Transverse colon (tissue), 3 donors: ENCODE data around the gene TAF4.

Experiments
- POLR2A ChIP-seq: fragments of 450-650 bp; IDR thresholded peaks from one replicate; pipeline ENCODE4 v1.6.1; 2016; ENCODE audit warnings: antibody characterized with exemption, mild to moderate bottlenecking, moderate library complexity
- POLR2AphosphoS5 ChIP-seq, 3 donors: sonication (generic); formaldehyde crosslinking; IDR thresholded peaks; one replicate each; pipeline ENCODE4 v1.6.1; 2016; ENCODE audit warnings: antibody characterized with exemption in 3 of 3

- TF ChIP-seq POLR2A (no peak), POLR2AphosphoS5 (IDR thresholded peaks at IDR 0.05) (no peak)
Measured at GRCh38 chr20:62049342-62050165, 16.1 kb downstream of the TAF4 start.
